ENCODE data around the gene SLC36A2. TPM values are rescaled to one million over a fixed set of nuclear protein-coding genes. Genes with fewer than 3 reads are reported as not detected.
"Not testable (repeated sequence)": the region's sequence is repeated elsewhere in the genome, so short reads cannot be mapped to it uniquely, and the experiment has no call there.

SLC36A2 gene
- total RNA-seq, 1 experiment from 2014 or later = not detected

- H3K9me3 ChIP-seq, DNase-seq, H3K4me3 ChIP-seq, H3K36me3 ChIP-seq: not testable (repeated sequence)
- peaks cover 27% of the 10 kb centered on the region for H3K27me3 ChIP-seq
Measured at GRCh38 chr5:151309266-151309665, 38.1 kb downstream of the SLC36A2 start.

- DNase-seq = no peak
- Histone ChIP-seq H3K4me3 (no peak within 1 kb of the TSS), H3K9me3 (no peaks in the 10 kb centered on the region), H3K36me3 (no peaks in the 10 kb centered on the region), H3K27me3 (peaks cover 58% of the 10 kb centered on the region)
Measured at GRCh38 chr5:151303666-151304065, 43.7 kb downstream of the SLC36A2 start, which contains the start of gene SLC36A3. TSS of gene SLC36A3 (minus strand) at chr5:151303766. CDS start at chr5:151303354, 412 bp downstream.

- H3K36me3 ChIP-seq = no peaks in the 10 kb centered on the region
- DNase-seq = peak; percentile 28
- H3K27me3 ChIP-seq = peaks cover 36% of the 10 kb centered on the region
- H3K9me3 ChIP-seq = no peaks in the 10 kb centered on the region
- no peak overlapping the region for H3K4me3 ChIP-seq
Measured at GRCh38 chr5:151298063-151298855, 49.1 kb downstream of the SLC36A2 start.

- Histone ChIP-seq H3K27me3 (peaks cover 27% of the 10 kb centered on the region), H3K9me3 (no peaks in the 10 kb centered on the region), H3K4me3 (no peak overlapping the region), H3K36me3 (no peaks in the 10 kb centered on the region)
- DNase-seq = no peak
Measured at GRCh38 chr5:151296974-151297373, 50.4 kb downstream of the SLC36A2 start.

GRCh38 chr5:151296478-151296830 lies 50.9 kb downstream of the SLC36A2 start:
- no peak overlapping the region for H3K4me3 ChIP-seq
- no peak for DNase-seq
- H3K36me3 ChIP-seq = no peaks in the 10 kb centered on the region
- peaks cover 21% of the 10 kb centered on the region for H3K27me3 ChIP-seq
- H3K9me3 ChIP-seq = peaks cover 1% of the 10 kb centered on the region; the same call in 1 of the 2 replicates

GRCh38 chr5:151295791-151296477 lies 51.4 kb downstream of the SLC36A2 start:
- Histone ChIP-seq H3K4me3 (no peak overlapping the region), H3K36me3 (no peaks in the 10 kb centered on the region), H3K9me3 (peaks cover 3% of the 10 kb centered on the region; the same call in 1 of the 2 replicates), H3K27me3 (peaks cover 19% of the 10 kb centered on the region)
- no peak for DNase-seq

- H3K9me3 ChIP-seq = peaks cover 3% of the 10 kb centered on the region; the same call in 1 of the 2 replicates
- no peak overlapping the region for H3K4me3 ChIP-seq
- DNase-seq = no peak
- H3K36me3 ChIP-seq = no peaks in the 10 kb centered on the region
- H3K27me3 ChIP-seq = peaks cover 12% of the 10 kb centered on the region
Measured at GRCh38 chr5:151295138-151295537, 52.2 kb downstream of the SLC36A2 start.

- Histone ChIP-seq H3K36me3 (no peaks in the 10 kb centered on the region), H3K9me3 (peaks cover 3% of the 10 kb centered on the region; the same call in 1 of the 2 replicates), H3K4me3 (no peak overlapping the region), H3K27me3 (peaks cover 6% of the 10 kb centered on the region)
- DNase-seq = no peak
Measured at GRCh38 chr5:151293624-151294023, 53.7 kb downstream of the SLC36A2 start.

- DNase-seq = no peak
- H3K27me3 ChIP-seq = peaks cover 7% of the 10 kb centered on the region; the same call in 1 of the 2 replicates
- H3K4me3 ChIP-seq = no peak overlapping the region
- H3K36me3 ChIP-seq = no peaks in the 10 kb centered on the region
- H3K9me3 ChIP-seq = peaks cover 3% of the 10 kb centered on the region; the same call in 1 of the 2 replicates
Measured at GRCh38 chr5:151288180-151288579, 59.2 kb downstream of the SLC36A2 start.

- H3K27me3 ChIP-seq = peaks cover 7% of the 10 kb centered on the region; the same call in 1 of the 2 replicates
Measured at GRCh38 chr5:151286246-151286645, 61.1 kb downstream of the SLC36A2 start.

GRCh38 chr5:151285683-151286082 lies 61.7 kb downstream of the SLC36A2 start:
- Histone ChIP-seq H3K4me3 (no peak overlapping the region), H3K27me3 (peaks cover 7% of the 10 kb centered on the region; the same call in 1 of the 2 replicates), H3K36me3 (no peaks in the 10 kb centered on the region), H3K9me3 (no peaks in the 10 kb centered on the region)
- DNase-seq = no peak

More at GRCh38 chr5:151286246-151286645, 61.1 kb downstream of the SLC36A2 start:
- DNase-seq = no peak
- Histone ChIP-seq H3K36me3 (no peaks in the 10 kb centered on the region), H3K9me3 (no peaks in the 10 kb centered on the region), H3K4me3 (no peak overlapping the region)

- H3K27me3 ChIP-seq = peaks cover 10% of the 10 kb centered on the region
- no peak overlapping the region for H3K4me3 ChIP-seq
- DNase-seq = no peak
- no peaks in the 10 kb centered on the region for H3K9me3 ChIP-seq
- no peaks in the 10 kb centered on the region for H3K36me3 ChIP-seq
Measured at GRCh38 chr5:151284392-151284967, 62.9 kb downstream of the SLC36A2 start.

GRCh38 chr5:151283120-151283825 lies 64.1 kb downstream of the SLC36A2 start:
- H3K36me3 ChIP-seq = no peaks in the 10 kb centered on the region
- DNase-seq = no peak
- no peak overlapping the region for H3K4me3 ChIP-seq

GRCh38 chr5:151281001-151281639 lies 66.2 kb downstream of the SLC36A2 start:
- Histone ChIP-seq H3K4me3 (no peak overlapping the region), H3K9me3 (no peaks in the 10 kb centered on the region), H3K36me3 (no peaks in the 10 kb centered on the region), H3K27me3 (peaks cover 13% of the 10 kb centered on the region)
- no peak for DNase-seq

More at GRCh38 chr5:151283120-151283825, 64.1 kb downstream of the SLC36A2 start:
- H3K27me3 ChIP-seq = peaks cover 13% of the 10 kb centered on the region
- no peaks in the 10 kb centered on the region for H3K9me3 ChIP-seq

GRCh38 chr5:151280443-151280842 lies 66.9 kb downstream of the SLC36A2 start:
- no peak for DNase-seq
- H3K4me3 ChIP-seq = no peak overlapping the region
- no peaks in the 10 kb centered on the region for H3K36me3 ChIP-seq
- H3K27me3 ChIP-seq = peaks cover 11% of the 10 kb centered on the region
- no peaks in the 10 kb centered on the region for H3K9me3 ChIP-seq

- DNase-seq = no peak
- H3K4me3 ChIP-seq = no peak overlapping the region
- no peaks in the 10 kb centered on the region for H3K9me3 ChIP-seq
- H3K36me3 ChIP-seq = no peaks in the 10 kb centered on the region
- peaks cover 14% of the 10 kb centered on the region for H3K27me3 ChIP-seq
Measured at GRCh38 chr5:151278845-151279244, 68.5 kb downstream of the SLC36A2 start.

Measured in MG63 (cell line).